Naive thymus-derived CD4-positive, alpha-beta T cell (primary cell): ENCODE measurements around the gene PRSS33. TPM values are rescaled to one million over a fixed set of nuclear protein-coding genes. Genes with fewer than 3 reads are reported as not detected.
A peak's percentile ranks its signal among the peaks of the same experiment; 100 is the strongest.

Experiments
- ATAC-seq: fragments of 150-1000 bp; cut with Tn5 transposase; 2 replicates; pipeline ENCODE4 v1.10.0; 2021; ENCODE audit warnings: mild to moderate bottlenecking, moderate library complexity
- CTCF ChIA-PET: fragments of 350-600 bp; sonication (Branson Sonifier 250); formaldehyde crosslinking; loops from one replicate; lab custom pipeline; 2021; ENCODE audit warnings: antibody characterized with exemption; lab: Charles Lee
- POLR2A ChIA-PET: fragments of 350-600 bp; sonication (Branson Sonifier 250); formaldehyde crosslinking; loops from one replicate; lab custom pipeline; 2021; ENCODE audit warnings: antibody characterized with exemption, inconsistent platforms; lab: Charles Lee
- DNase-seq, 9 donors: peaks; one replicate each; pipeline versions ENCODE4 v3.0.0 to v3.0.0-alpha.2; 2020 to 2022; ENCODE audit warnings: mixed read lengths in 1 of 9
- H3K27ac ChIP-seq: one replicate; pipeline ENCODE4 v1.7.0; 2013; ENCODE audit warnings: mild to moderate bottlenecking, low read depth, low read length, moderate library complexity
- H3K27me3 ChIP-seq, 2 donors: one replicate each; pipeline ENCODE4 v1.7.0; 2013; ENCODE audit warnings: low read length in 2 of 2, mild to moderate bottlenecking in 2 of 2, moderate library complexity in 2 of 2; ENCODE audit not compliant: control insufficient read depth in 2 of 2, insufficient read depth in 2 of 2
- H3K36me3 ChIP-seq, 3 experiments: 1 replicate in 2 of 3; 2 replicates in 1 of 3; pipeline ENCODE4 v1.7.0; 2013; ENCODE audit warnings: low read length in 3 of 3, mild to moderate bottlenecking in 3 of 3, moderate library complexity in 1 of 3; ENCODE audit not compliant: insufficient read depth in 3 of 3, control insufficient read depth in 2 of 3
- H3K4me1 ChIP-seq, 2 donors: one replicate each; pipeline ENCODE4 v1.7.0; 2013; ENCODE audit warnings: low read length in 2 of 2, mild to moderate bottlenecking in 2 of 2, moderate library complexity in 1 of 2; ENCODE audit not compliant: control insufficient read depth in 2 of 2, insufficient read depth in 2 of 2
- H3K4me3 ChIP-seq: 2 replicates; pipeline ENCODE4 v1.7.0; 2013; ENCODE audit warnings: mild to moderate bottlenecking, low read length
- H3K9me3 ChIP-seq, 3 experiments: 1 replicate in 2 of 3; 2 replicates in 1 of 3; pipeline ENCODE4 v1.7.0; 2013; ENCODE audit warnings: low read length in 3 of 3; ENCODE audit not compliant: control insufficient read depth in 2 of 3
- H3K27ac Mint-ChIP-seq, 9 donors: one replicate each; pipeline ENCODE4 v1.8.0; 2020 to 2022; ENCODE audit warnings: mixed read lengths in 9 of 9, mild to moderate bottlenecking in 8 of 9, moderate library complexity in 5 of 9, inconsistent platforms in 2 of 9
- H3K27me3 Mint-ChIP-seq, 5 donors: one replicate each; pipeline ENCODE4 v1.8.0; 2021 to 2022; ENCODE audit warnings: mixed read lengths in 5 of 5, mild to moderate bottlenecking in 1 of 5
- H3K36me3 Mint-ChIP-seq, 5 donors: one replicate each; pipeline ENCODE4 v1.8.0; 2020 to 2022; ENCODE audit warnings: mixed read lengths in 5 of 5, mild to moderate bottlenecking in 3 of 5, inconsistent platforms in 1 of 5
- H3K4me1 Mint-ChIP-seq, 7 donors: one replicate each; pipeline ENCODE4 v1.8.0; 2020 to 2022; ENCODE audit warnings: mixed read lengths in 7 of 7, mild to moderate bottlenecking in 3 of 7, inconsistent platforms in 1 of 7
- H3K4me3 Mint-ChIP-seq, 10 donors: one replicate each; pipeline ENCODE4 v1.8.0; 2020 to 2022; ENCODE audit warnings: mild to moderate bottlenecking in 10 of 10, mixed read lengths in 10 of 10, moderate library complexity in 6 of 10, inconsistent platforms in 2 of 10
- H3K9me3 Mint-ChIP-seq, 11 donors: one replicate each; pipeline ENCODE4 v1.8.0; 2020 to 2022; ENCODE audit warnings: mixed read lengths in 11 of 11, mild to moderate bottlenecking in 4 of 11, inconsistent platforms in 1 of 11, moderate library complexity in 1 of 11
- intact Hi-C, 2 donors: fragments of 100-400 bp; cut with micrococcal nuclease; formaldehyde crosslinking; loops; one replicate each; pipeline ENCODE4 v1.15.1; 2023
- polyA plus RNA-seq, 2 donors: library from polyadenylated mRNA; unstranded; fragments of 300-500 nt; fragmentation: Illumina TruSeq; gene quantifications; one replicate each; pipeline ENCODE4 v1.2.3, GENCODE V29; 2021
- total RNA-seq, 6 experiments: library from RNA in 5 of 6; stranded (reverse) in 5 of 6; gene quantifications; 1 replicate in 5 of 6; 2 replicates in 1 of 6; pipeline ENCODE4 v1.2.3 and lab custom pipeline; 2021 to 2026

Gene PRSS33
- total and polyA plus RNA-seq, 7 experiments from 2014 or later = 0.19 TPM; not detected in 6

DNA sequence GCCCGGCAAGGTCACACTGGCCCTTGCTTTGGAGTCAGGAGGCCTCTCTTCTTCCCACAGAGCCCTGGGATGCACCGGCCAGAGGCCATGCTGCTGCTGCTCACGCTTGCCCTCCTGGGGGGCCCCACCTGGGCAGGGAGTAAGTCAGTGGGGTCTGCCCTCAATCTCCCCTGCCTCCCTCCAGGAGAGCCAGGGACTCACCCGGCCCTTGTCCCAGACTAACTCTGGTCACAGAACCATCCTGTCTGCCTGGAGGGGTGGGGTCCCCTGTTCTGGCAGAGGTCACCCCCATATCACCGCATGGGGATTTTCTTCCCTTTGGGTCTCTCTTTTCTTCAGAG is 43.0 kb upstream of the PRSS33 start:
- H3K27me3 Mint-ChIP-seq = peaks cover 0 to 8% (median 3%) of the 10 kb centered on the region in 5 donors
- no peak for ATAC-seq
- peak overlapping the region in 1 of 9 donors; percentile 82 for H3K27ac Mint-ChIP-seq
- H3K4me3 ChIP-seq = no peak overlapping the region
- no peaks in the 10 kb centered on the region for H3K36me3 ChIP-seq
- no peaks in the 10 kb centered on the region for H3K9me3 ChIP-seq
- H3K27me3 ChIP-seq = no peaks in the 10 kb centered on the region
- peaks cover 0 to 1% (median 0%) of the 10 kb centered on the region in 5 donors for H3K36me3 Mint-ChIP-seq
- no peak overlapping the region for H3K27ac ChIP-seq
- DNase-seq = no peak
- H3K4me1 ChIP-seq = no peaks in the 10 kb centered on the region
- H3K4me3 Mint-ChIP-seq = peak overlapping the region in 1 of 10 donors; percentile 55
- H3K9me3 Mint-ChIP-seq = peaks cover 0 to 2% (median 0%) of the 10 kb centered on the region in 11 donors
- CTCF ChIA-PET = no interaction called here
- POLR2A ChIA-PET = no interaction called here
- intact Hi-C loops = no loop called here
- H3K4me1 Mint-ChIP-seq = peaks cover 0 to 6% (median 0%) of the 10 kb centered on the region in 7 donors

DNA sequence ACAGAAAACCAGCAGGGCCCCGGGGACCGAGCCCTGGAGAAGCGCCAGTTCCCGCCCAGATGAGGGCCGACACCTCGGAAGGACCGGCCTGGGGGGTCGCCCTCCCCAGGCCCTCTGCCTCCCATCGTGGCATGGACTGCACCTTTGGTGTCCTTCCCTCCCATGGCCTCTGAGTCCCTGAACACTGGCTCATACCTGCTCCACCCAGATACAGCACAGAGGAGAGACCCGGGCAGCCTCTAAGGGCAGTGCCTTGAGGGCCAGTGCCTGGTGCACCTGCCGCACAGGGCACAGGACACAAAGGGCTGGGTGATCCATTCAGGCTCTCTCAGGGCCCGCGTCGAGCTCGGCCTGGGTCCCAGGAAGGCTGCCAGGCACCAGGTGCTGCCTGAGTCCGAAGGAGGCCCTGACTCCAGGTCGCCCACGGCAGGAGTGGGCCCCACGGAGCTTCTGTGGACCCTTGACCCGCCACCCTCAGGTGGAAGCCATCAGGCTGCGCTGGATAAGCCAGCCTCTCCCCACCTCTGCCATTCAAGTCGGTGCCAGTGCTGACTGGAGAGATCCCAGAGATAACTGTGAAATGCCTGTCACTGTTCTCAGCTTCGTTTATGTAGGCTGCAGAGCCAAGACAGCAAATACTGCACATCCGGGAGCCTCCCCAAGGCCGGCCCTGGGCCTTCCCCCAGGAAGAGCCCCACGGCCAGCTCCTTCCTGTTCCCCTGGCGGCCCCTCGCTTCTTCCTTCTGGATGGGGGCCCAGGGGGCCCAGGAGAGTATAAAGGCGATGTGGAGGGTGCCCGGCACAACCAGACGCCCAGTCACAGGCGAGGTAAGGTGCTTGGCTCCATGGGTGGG is 42.4 kb upstream of the PRSS33 start, which contains the start of gene ZG16B:
Gene ZG16B, plus strand, starts transcription at position 803 of the 854 bp plus-strand sequence. CDS start 139 bp downstream, outside the sequence.
- Mint-ChIP-seq H3K9me3 (peaks cover 0 to 1% (median 0%) of the 10 kb centered on the region in 11 donors), H3K27ac (peak within 1 kb of the TSS in 1 of 9 donors; percentile 82), H3K4me3 (peak within 1 kb of the TSS in 1 of 10 donors; percentile 55), H3K27me3 (peaks cover 0 to 8% (median 2%) of the 10 kb centered on the region in 5 donors), H3K36me3 (peaks cover 0 to 1% (median 0%) of the 10 kb centered on the region in 5 donors), H3K4me1 (peaks cover 0 to 6% (median 0%) of the 10 kb centered on the region in 7 donors)
- H3K27me3 ChIP-seq = no peaks in the 10 kb centered on the region
- DNase-seq (no peak), ATAC-seq (no peak)
- H3K4me1 ChIP-seq = no peaks in the 10 kb centered on the region
- intact Hi-C loops = no loop called here
- H3K4me3 ChIP-seq = no peak within 1 kb of the TSS
- POLR2A ChIA-PET = no interaction called here
- CTCF ChIA-PET = no interaction called here
- H3K27ac ChIP-seq = no peak within 1 kb of the TSS
- H3K36me3 ChIP-seq = no peaks in the 10 kb centered on the region
- no peaks in the 10 kb centered on the region for H3K9me3 ChIP-seq

DNA sequence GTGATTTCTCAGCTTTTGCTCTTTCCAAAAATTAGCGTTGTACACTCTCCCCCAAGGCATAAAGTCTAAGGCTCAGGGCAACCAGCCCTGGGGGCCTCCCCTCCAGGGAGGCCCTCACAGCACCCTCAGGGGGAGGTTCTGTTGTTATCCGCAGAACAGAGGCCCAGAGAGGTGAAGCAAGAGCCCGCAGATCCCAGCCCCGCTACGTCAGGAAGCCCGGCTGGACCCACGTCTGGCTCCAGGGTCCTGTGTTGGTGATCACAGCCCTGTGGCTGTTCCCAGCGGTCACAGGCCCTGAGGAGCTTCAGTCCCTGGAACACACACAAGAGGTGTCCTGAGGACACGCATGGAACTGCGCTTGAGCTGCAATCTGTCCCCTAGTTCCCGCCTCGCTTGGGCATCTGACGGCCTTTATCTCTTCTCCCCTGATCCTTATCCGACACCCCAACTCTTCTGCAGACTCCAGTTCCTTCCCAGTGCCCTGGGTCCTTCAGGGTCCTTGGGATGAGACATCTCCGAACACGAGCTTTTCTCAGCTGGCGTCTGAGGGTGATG is 41.6 kb upstream of the PRSS33 start:
- Histone ChIP-seq H3K36me3 (no peaks in the 10 kb centered on the region), H3K4me3 (no peak overlapping the region), H3K4me1 (no peaks in the 10 kb centered on the region), H3K27ac (no peak overlapping the region), H3K27me3 (no peaks in the 10 kb centered on the region), H3K9me3 (no peaks in the 10 kb centered on the region)
- ChIA-PET POLR2A (no interaction called here), CTCF (no interaction called here)
- no peak for ATAC-seq
- intact Hi-C loops = no loop called here
- Mint-ChIP-seq H3K4me1 (peaks cover 0 to 6% (median 0%) of the 10 kb centered on the region in 7 donors), H3K9me3 (no peaks in the 10 kb centered on the region), H3K36me3 (peaks cover 0 to 1% (median 0%) of the 10 kb centered on the region in 5 donors), H3K4me3 (no peak overlapping the region), H3K27ac (no peak overlapping the region), H3K27me3 (peaks cover 0 to 8% (median 0%) of the 10 kb centered on the region in 5 donors)
- no peak for DNase-seq

DNA sequence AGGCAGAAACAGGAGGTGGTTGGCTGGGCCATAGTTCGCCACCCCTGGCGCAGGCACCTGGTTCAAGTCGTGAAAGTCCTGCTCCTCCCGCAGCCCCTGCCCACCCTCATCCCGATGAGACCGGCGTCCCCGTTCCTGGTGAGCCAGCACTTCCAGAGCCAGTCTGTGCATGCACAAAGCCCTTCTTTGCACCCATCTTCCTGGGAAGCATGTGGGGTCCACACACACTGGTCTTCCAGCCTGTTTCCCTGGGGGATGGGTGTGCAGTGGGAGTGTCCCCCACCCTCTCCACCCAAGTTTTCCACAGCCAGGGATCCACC is 41.1 kb upstream of the PRSS33 start:
- ATAC-seq (no peak), DNase-seq (no peak)
- H3K4me1 ChIP-seq = no peaks in the 10 kb centered on the region
- POLR2A ChIA-PET = no interaction called here
- Mint-ChIP-seq H3K27me3 (peaks cover 0 to 8% (median 0%) of the 10 kb centered on the region in 5 donors), H3K36me3 (peaks cover 0 to 1% (median 0%) of the 10 kb centered on the region in 5 donors), H3K9me3 (no peaks in the 10 kb centered on the region), H3K4me1 (peaks cover 0 to 6% (median 0%) of the 10 kb centered on the region in 7 donors), H3K4me3 (no peak overlapping the region), H3K27ac (no peak overlapping the region)
- intact Hi-C loops = no loop called here
- no peaks in the 10 kb centered on the region for H3K36me3 ChIP-seq
- H3K9me3 ChIP-seq = no peaks in the 10 kb centered on the region
- no peak overlapping the region for H3K4me3 ChIP-seq
- CTCF ChIA-PET = no interaction called here
- H3K27me3 ChIP-seq = no peaks in the 10 kb centered on the region
- H3K27ac ChIP-seq = no peak overlapping the region

DNA sequence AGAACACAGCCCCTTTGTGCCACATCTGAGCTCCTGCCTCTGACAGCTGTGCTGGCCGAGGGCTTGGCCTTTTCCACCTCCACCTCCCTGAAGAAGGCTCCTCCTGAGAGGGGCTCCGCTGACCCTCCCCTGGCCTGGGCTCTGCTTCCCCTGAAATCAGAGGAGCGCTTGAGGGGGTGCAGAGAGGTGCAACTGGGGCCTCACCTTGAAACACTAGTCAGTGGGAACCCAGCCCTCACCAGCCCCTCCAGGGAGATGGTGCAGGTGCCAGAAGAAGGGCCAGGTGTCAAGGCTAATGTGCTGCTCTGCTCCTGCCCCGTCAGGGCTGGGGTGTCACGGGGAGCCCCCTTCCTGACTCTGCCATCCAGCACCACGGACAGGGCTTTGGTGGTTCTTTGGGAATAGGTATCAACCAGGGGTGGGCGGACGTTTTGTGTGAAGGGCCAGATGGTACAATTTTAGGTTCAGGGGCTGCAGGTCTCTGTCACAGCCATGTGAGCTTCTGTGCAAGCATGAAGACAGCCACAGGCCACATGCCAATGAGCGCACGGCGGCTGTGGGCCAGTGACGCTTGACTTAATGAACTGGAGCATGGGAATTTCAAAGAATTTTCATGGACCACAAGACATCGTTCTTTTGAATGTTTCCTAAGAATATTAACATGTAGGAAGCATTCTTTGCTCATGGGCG is 40.6 kb upstream of the PRSS33 start:
- peak overlapping the region in 1 of 10 donors; percentile 20 for H3K4me3 Mint-ChIP-seq
- H3K27ac Mint-ChIP-seq = no peak overlapping the region
- H3K27ac ChIP-seq = no peak overlapping the region
- peaks cover 0 to 6% (median 0%) of the 10 kb centered on the region in 7 donors for H3K4me1 Mint-ChIP-seq
- no peaks in the 10 kb centered on the region for H3K9me3 Mint-ChIP-seq
- no peaks in the 10 kb centered on the region for H3K4me1 ChIP-seq
- DNase-seq (no peak), ATAC-seq (no peak)
- intact Hi-C loops = no loop called here
- no peaks in the 10 kb centered on the region for H3K9me3 ChIP-seq
- H3K36me3 ChIP-seq = no peaks in the 10 kb centered on the region
- peaks cover 0 to 1% (median 0%) of the 10 kb centered on the region in 5 donors for H3K36me3 Mint-ChIP-seq
- POLR2A ChIA-PET = no interaction called here
- CTCF ChIA-PET = no interaction called here
- no peaks in the 10 kb centered on the region for H3K27me3 ChIP-seq
- no peak overlapping the region for H3K4me3 ChIP-seq
- peaks cover 0 to 8% (median 4%) of the 10 kb centered on the region in 5 donors for H3K27me3 Mint-ChIP-seq

DNA sequence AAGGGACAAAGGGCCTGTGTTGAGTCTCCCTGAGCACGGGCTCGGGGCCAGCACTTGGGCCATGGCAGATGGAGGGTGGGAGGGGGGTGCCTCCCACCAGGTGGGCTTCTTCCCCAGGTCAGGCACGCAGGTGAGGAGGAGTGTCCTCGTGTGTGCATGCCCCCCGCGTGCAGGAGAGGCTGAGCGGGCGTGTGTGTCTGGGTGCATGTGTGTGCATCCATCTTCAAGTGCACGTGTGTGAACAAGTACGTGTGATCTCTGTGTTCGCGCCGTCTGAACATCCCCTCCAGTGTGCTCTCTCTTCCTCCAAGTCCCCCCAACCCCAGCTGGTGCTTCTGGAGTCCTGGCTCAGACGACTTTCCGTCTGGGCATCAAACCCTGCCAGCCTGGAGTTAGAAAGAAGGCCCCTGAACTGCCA is 40.0 kb upstream of the PRSS33 start:
- POLR2A ChIA-PET = no interaction called here
- Mint-ChIP-seq H3K27ac (no peak overlapping the region), H3K4me1 (peaks cover 0 to 6% (median 0%) of the 10 kb centered on the region in 7 donors), H3K27me3 (peaks cover 0 to 8% (median 0%) of the 10 kb centered on the region in 5 donors), H3K4me3 (no peak overlapping the region), H3K36me3 (peaks cover 0 to 1% (median 0%) of the 10 kb centered on the region in 5 donors), H3K9me3 (no peaks in the 10 kb centered on the region)
- intact Hi-C loops = no loop called here
- H3K36me3 ChIP-seq = no peaks in the 10 kb centered on the region
- no peaks in the 10 kb centered on the region for H3K27me3 ChIP-seq
- H3K4me1 ChIP-seq = no peaks in the 10 kb centered on the region
- H3K4me3 ChIP-seq = no peak overlapping the region
- ATAC-seq = no peak
- H3K9me3 ChIP-seq = no peaks in the 10 kb centered on the region
- no peak overlapping the region for H3K27ac ChIP-seq
- CTCF ChIA-PET = no interaction called here
- no peak for DNase-seq
